GM23338 (cell line): ENCODE measurements around the gene COL6A3. TPM values are rescaled to one million over a fixed set of nuclear protein-coding genes. Genes with fewer than 3 reads are reported as not detected.
A peak's percentile ranks its signal among the peaks of the same experiment; 100 is the strongest.

Experiments used
- ATAC-seq: fragments of 200-7000 bp; cut with Tn5 transposase; 3 replicates; pipeline ENCODE4 v1.9.1; 2020
- DNase-seq: peaks from one replicate; pipeline ENCODE4 v3.0.0-alpha.2; 2015; ENCODE audit warnings: low spot score
- H2AFZ ChIP-seq: fragments of 200-600 bp; sonication (generic); 2 replicates; pipeline ENCODE4 v1.8.0; 2016; ENCODE audit warnings: antibody characterized with exemption, mild to moderate bottlenecking, moderate library complexity
- H3F3A ChIP-seq: fragments of 200-600 bp; sonication (generic); replicated peaks from 2 replicates; pipeline ENCODE4 v1.8.0; 2017; ENCODE audit warnings: antibody characterized with exemption, mixed run types, low read depth
- H3K27ac ChIP-seq: fragments of 200-600 bp; sonication (generic); 2 replicates; pipeline ENCODE4 v1.6.1; 2016; ENCODE audit warnings: low read depth
- H3K27me3 ChIP-seq: fragments of 200-600 bp; sonication (generic); 2 replicates; pipeline ENCODE4 v1.8.0; 2016; ENCODE audit warnings: mild to moderate bottlenecking, mixed run types, moderate library complexity; ENCODE audit not compliant: insufficient read depth
- H3K36me3 ChIP-seq: fragments of 200-600 bp; sonication (generic); 2 replicates; pipeline ENCODE4 v1.8.0; 2016; ENCODE audit warnings: mild to moderate bottlenecking; ENCODE audit not compliant: insufficient read depth
- H3K4me1 ChIP-seq: fragments of 200-600 bp; sonication (generic); 2 replicates; pipeline ENCODE4 v1.8.0; 2016; ENCODE audit warnings: mild to moderate bottlenecking, moderate library complexity; ENCODE audit not compliant: insufficient read depth
- H3K4me2 ChIP-seq: fragments of 200-600 bp; sonication (generic); 2 replicates; pipeline ENCODE4 v1.7.1; 2017; ENCODE audit warnings: mixed run types
- H3K4me3 ChIP-seq: fragments of 200-600 bp; sonication (generic); 2 replicates; pipeline ENCODE4 v1.6.1; 2016; ENCODE audit warnings: mixed run types
- H3K79me2 ChIP-seq: fragments of 200-600 bp; sonication (generic); replicated peaks from 2 replicates; pipeline ENCODE4 v1.8.0; 2017; ENCODE audit warnings: mild to moderate bottlenecking; ENCODE audit not compliant: insufficient read depth
- H3K9me2 ChIP-seq: fragments of 200-600 bp; sonication (generic); 2 replicates; pipeline ENCODE4 v1.8.0; 2017; ENCODE audit not compliant: insufficient read depth
- H4K20me1 ChIP-seq: fragments of 200-600 bp; sonication (generic); replicated peaks from 2 replicates; pipeline ENCODE4 v1.8.0; 2017; ENCODE audit warnings: mild to moderate bottlenecking; ENCODE audit not compliant: insufficient read depth
- H3K27ac Mint-ChIP-seq: 2 replicates; pipeline ENCODE4 v1.8.0; 2020; ENCODE audit warnings: inconsistent platforms, mild to moderate bottlenecking, moderate library complexity, mixed read lengths
- H3K27me3 Mint-ChIP-seq: 3 replicates; pipeline ENCODE4 v1.8.0; 2022; ENCODE audit warnings: low read depth, mild to moderate bottlenecking, moderate library complexity, mixed read lengths, inconsistent platforms; ENCODE audit not compliant: insufficient read depth, poor library complexity
- H3K36me3 Mint-ChIP-seq: 3 replicates; pipeline ENCODE4 v1.8.0; 2021; ENCODE audit warnings: low read depth, mild to moderate bottlenecking, inconsistent platforms, moderate library complexity, mixed read lengths
- H3K4me1 Mint-ChIP-seq: 3 replicates; pipeline ENCODE4 v1.8.0; 2020; ENCODE audit warnings: mild to moderate bottlenecking, inconsistent platforms, mixed read lengths
- H3K4me3 Mint-ChIP-seq: 3 replicates; pipeline ENCODE4 v1.8.0; 2021; ENCODE audit warnings: moderate library complexity, mild to moderate bottlenecking, inconsistent platforms, mixed read lengths
- H3K9me3 Mint-ChIP-seq: 3 replicates; pipeline ENCODE4 v1.8.0; 2020; ENCODE audit warnings: moderate library complexity, mild to moderate bottlenecking, inconsistent platforms, mixed read lengths
- CTCF ChIP-seq, 2 experiments: fragments of 200-600 bp in 1 of 2; sonication (generic) in 1 of 2; conservative IDR thresholded peaks; 2 replicates each; pipeline versions ENCODE4 v1.5.1 to v1.6.1; 2016 to 2017; ENCODE audit warnings: antibody characterized with exemption in 2 of 2, low read depth in 2 of 2, mild to moderate bottlenecking in 2 of 2, moderate library complexity in 1 of 2
- ETS1 ChIP-seq: IDR thresholded peaks from 2 replicates; pipeline ENCODE4 v1.6.1; 2016; ENCODE audit warnings: antibody characterized with exemption
- EZH2 ChIP-seq: fragments of 200-600 bp; sonication (generic); IDR thresholded peaks from one replicate; pipeline ENCODE4 v1.8.0; 2017; ENCODE audit warnings: antibody characterized with exemption, mild to moderate bottlenecking, low read depth; ENCODE audit not compliant: unreplicated experiment
- EZH2phosphoT487 ChIP-seq: fragments of 200-600 bp; sonication (generic); IDR thresholded peaks from one replicate; pipeline ENCODE4 v1.8.1; 2018; ENCODE audit warnings: antibody characterized with exemption; ENCODE audit not compliant: unreplicated experiment
- JUNB ChIP-seq: IDR thresholded peaks from one replicate; pipeline ENCODE4 v1.6.1; 2016; ENCODE audit warnings: antibody characterized with exemption; ENCODE audit not compliant: unreplicated experiment
- NANOG ChIP-seq: IDR thresholded peaks from 2 replicates; pipeline ENCODE4 v1.6.1; 2016; ENCODE audit warnings: antibody characterized with exemption, borderline replicate concordance
- POLR2AphosphoS5 ChIP-seq: IDR thresholded peaks from 2 replicates; pipeline ENCODE4 v1.6.1; 2016; ENCODE audit warnings: antibody characterized with exemption, low read depth
- STAT1 ChIP-seq: IDR thresholded peaks from one replicate; pipeline ENCODE4 v1.6.1; 2016; ENCODE audit warnings: antibody characterized with exemption; ENCODE audit not compliant: unreplicated experiment
- polyA plus RNA-seq: library from polyadenylated mRNA; unstranded; fragments of >200 nt; fragmentation: Nextera tagmentation; extraction: Ambion mirVana; gene quantifications from 2 replicates; pipeline ENCODE4 v1.2.1, GENCODE V29; 2016
- total RNA-seq: library from RNA; depleted of rRNA; stranded (reverse); fragments of >200 nt; shearing (Covaris generic); gene quantifications from 2 replicates; pipeline ENCODE4 v1.2.3, GENCODE V29; 2014

Gene COL6A3
- total and polyA plus RNA-seq, 2 experiments from 2014 or later: 1.2 to 7.3 TPM

GRCh38 chr2:237312021-237312755 lies 101.8 kb downstream of the COL6A3 start (continued):
- no peak for TF ChIP-seq CTCF (conservative IDR thresholded peaks at IDR 0.05; ENCODE audit: low read depth in 2 of 2)
- TF ChIP-seq JUNB: no peak
- no peak for TF ChIP-seq EZH2phosphoT487
- no peak for TF ChIP-seq ETS1
- no peak for TF ChIP-seq POLR2AphosphoS5

- H4K20me1 ChIP-seq: no peaks in the 10 kb centered on the region
- DNase-seq (peak; percentile 26), ATAC-seq (peak; percentile 58)
- no peaks in the 10 kb centered on the region for H3F3A ChIP-seq
- no peaks in the 10 kb centered on the region for H3K36me3 Mint-ChIP-seq
- no peak overlapping the region for H3K4me3 ChIP-seq
- peaks cover 4% of the 10 kb centered on the region for H3K4me1 Mint-ChIP-seq
- no peaks in the 10 kb centered on the region for H3K9me3 Mint-ChIP-seq
- no peaks in the 10 kb centered on the region for H3K27me3 ChIP-seq
- H3K27ac ChIP-seq: no peak overlapping the region
- H3K79me2 ChIP-seq: no peaks in the 10 kb centered on the region
- H3K27ac Mint-ChIP-seq: no peak overlapping the region
- H3K4me3 Mint-ChIP-seq: no peak overlapping the region
- peak; percentile 31 to 53; a peak in 3 of 4 replicates for TF ChIP-seq CTCF (conservative IDR thresholded peaks at IDR 0.05; ENCODE audit: low read depth in 2 of 2)
- no peak for TF ChIP-seq JUNB
- H3K4me1 ChIP-seq: no peaks in the 10 kb centered on the region
- H2AFZ ChIP-seq: peak overlapping the region; percentile 63; the same call in 1 of the 2 replicates
- H3K9me2 ChIP-seq: 0 out of 2 replicates have a peak, but pooled peaks cover 2% of the 10 kb centered on the region
- H3K4me2 ChIP-seq: no peak overlapping the region
- no peaks in the 10 kb centered on the region for H3K27me3 Mint-ChIP-seq
- H3K36me3 ChIP-seq: no peaks in the 10 kb centered on the region
These were observed 103.3 kb downstream of the COL6A3 start for GRCh38 chr2:237310515-237311114.

- no peak overlapping the region for H3K27ac ChIP-seq
- H3K36me3 ChIP-seq: no peaks in the 10 kb centered on the region
- ATAC-seq: no peak
- TF ChIP-seq EZH2 (no peak), STAT1 (no peak), NANOG (no peak), POLR2AphosphoS5 (no peak), EZH2phosphoT487 (no peak), CTCF (conservative IDR thresholded peaks at IDR 0.05; ENCODE audit: low read depth in 2 of 2) (no peak)
These were observed 104.5 kb downstream of the COL6A3 start for GRCh38 chr2:237309416-237309815.

More at GRCh38 chr2:237309416-237309815, 104.5 kb downstream of the COL6A3 start:
- Histone ChIP-seq H4K20me1 (no peaks in the 10 kb centered on the region), H3K9me2 (0 out of 2 replicates have a peak, but pooled peaks cover 7% of the 10 kb centered on the region), H3K4me1 (no peaks in the 10 kb centered on the region), H2AFZ (no peak overlapping the region), H3K79me2 (no peaks in the 10 kb centered on the region), H3K4me2 (no peak overlapping the region), H3K4me3 (no peak overlapping the region), H3K27me3 (no peaks in the 10 kb centered on the region), H3F3A (no peaks in the 10 kb centered on the region)
- no peak for DNase-seq
- Mint-ChIP-seq H3K4me3 (no peak overlapping the region), H3K36me3 (peaks cover under 1% of the 10 kb centered on the region; the same call in 2 of the 3 replicates), H3K27ac (no peak overlapping the region), H3K27me3 (no peaks in the 10 kb centered on the region), H3K9me3 (peaks cover 6% of the 10 kb centered on the region), H3K4me1 (no peaks in the 10 kb centered on the region; the same call in 2 of the 3 replicates)
